ENCODE data around the gene TULP4. TPM values are rescaled to one million over a fixed set of nuclear protein-coding genes. Genes with fewer than 3 reads are reported as not detected.

The TULP4 gene
- total RNA-seq, 1 experiment from 2014 or later = 52.8 TPM

GRCh38 chr6:158531970-158532369 lies 219.7 kb downstream of the TULP4 start (continued):
- TF ChIP-seq ARID4B (CRISPR knock-in tag; IDR thresholded peaks at IDR 0.05; ENCODE audit: borderline replicate concordance) (no peak), ZNF317 (CRISPR knock-in tag; IDR thresholded peaks at IDR 0.05; ENCODE audit: borderline replicate concordance, low read depth) (no peak), ZNF138 (CRISPR knock-in tag; conservative IDR thresholded peaks at IDR 0.05) (no peak), KAT7 (CRISPR knock-in tag; IDR thresholded peaks at IDR 0.05; ENCODE audit: borderline replicate concordance) (no peak), NR1H2 (CRISPR knock-in tag; IDR thresholded peaks at IDR 0.05) (no peak), HMGA2 (CRISPR knock-in tag; IDR thresholded peaks at IDR 0.05) (no peak), ATF6 (CRISPR knock-in tag; IDR thresholded peaks at IDR 0.05) (no peak), SMAD4 (CRISPR knock-in tag; IDR thresholded peaks at IDR 0.05) (no peak), OVOL2 (CRISPR knock-in tag; IDR thresholded peaks at IDR 0.05; ENCODE audit: borderline replicate concordance) (no peak), USF2 (CRISPR knock-in tag; IDR thresholded peaks at IDR 0.05) (no peak), NFYB (CRISPR knock-in tag; conservative IDR thresholded peaks at IDR 0.05; ENCODE audit: low read depth) (no peak)
- TF ChIP-seq, protein P1, sequence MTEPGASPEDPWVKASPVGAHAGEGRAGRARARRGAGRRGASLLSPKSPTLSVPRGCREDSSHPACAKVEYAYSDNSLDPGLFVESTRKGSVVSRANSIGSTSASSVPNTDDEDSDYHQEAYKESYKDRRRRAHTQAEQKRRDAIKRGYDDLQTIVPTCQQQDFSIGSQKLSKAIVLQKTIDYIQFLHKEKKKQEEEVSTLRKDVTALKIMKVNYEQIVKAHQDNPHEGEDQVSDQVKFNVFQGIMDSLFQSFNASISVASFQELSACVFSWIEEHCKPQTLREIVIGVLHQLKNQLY (CRISPR knock-in tag; IDR thresholded peaks at IDR 0.05) = no peak

DNA sequence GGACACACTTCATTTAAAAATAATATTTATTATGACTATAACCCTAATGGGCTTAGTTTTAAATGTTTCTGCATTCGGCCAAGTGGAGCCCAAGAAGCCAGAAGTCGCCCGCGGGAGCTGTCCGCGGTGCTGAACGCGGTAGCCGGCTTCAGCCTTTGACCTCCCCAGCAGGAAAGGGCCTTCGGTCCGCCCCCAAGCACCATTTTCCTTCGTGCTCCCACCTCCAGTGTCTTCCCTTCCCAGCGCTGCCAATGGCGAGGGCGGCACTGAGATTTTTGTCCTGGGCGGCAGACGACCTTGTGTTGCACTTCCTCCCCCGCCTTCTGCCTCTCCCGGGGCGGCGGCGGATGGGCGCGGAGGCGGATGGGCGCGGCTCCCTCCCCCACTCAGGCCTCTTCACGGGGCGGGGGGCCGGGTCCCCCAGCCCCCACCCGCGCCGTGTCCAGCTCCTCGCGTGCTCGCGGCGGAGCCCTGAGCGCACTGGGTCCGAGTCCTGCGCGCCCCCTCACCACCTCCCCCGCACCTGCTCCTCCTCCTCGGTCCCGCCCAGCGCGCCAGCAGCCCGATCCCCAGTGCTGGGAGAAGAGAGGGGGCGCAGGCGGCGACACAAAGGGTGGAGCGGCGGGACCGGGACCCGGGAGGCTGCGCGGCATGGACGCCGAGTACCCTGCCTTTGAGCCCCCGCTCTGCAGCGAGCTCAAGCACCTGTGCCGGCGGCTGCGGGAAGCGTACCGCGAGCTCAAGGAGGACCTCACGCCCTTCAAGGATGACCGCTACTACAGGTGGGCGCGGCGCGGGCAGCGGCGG lies 224.0 kb downstream of the TULP4 start:
- H3K27ac Mint-ChIP-seq = no peak overlapping the region
- H3K27me3 Mint-ChIP-seq (ENCODE audit: low read depth) = peaks cover 15% of the 10 kb centered on the region
- POLR2A ChIA-PET = interaction anchor here (0.5 to 1.5 kb wide), 3 partner anchors 14 to 108 kb away, joined by 4 read pairs; partner anchors contain the start of gene DYNLT1
- no peaks in the 10 kb centered on the region for H3K36me3 Mint-ChIP-seq
- no peaks in the 10 kb centered on the region for H3K9me3 Mint-ChIP-seq
- DNase-seq (ENCODE audit: low spot score) = peak; percentile 87
- peaks cover 16% of the 10 kb centered on the region for H3K4me1 Mint-ChIP-seq
- CTCF ChIA-PET = interaction anchor here (0.7 to 2.8 kb wide), 9 partner anchors 9 to 331 kb away, joined by 3 to 28 read pairs (median 4); no protein-coding TSS in a partner anchor
- ATAC-seq = peak; percentile 57
- H3K4me3 Mint-ChIP-seq = peak overlapping the region; percentile 69
- TF ChIP-seq MAX (CRISPR knock-in tag; IDR thresholded peaks at IDR 0.05) (no peak), ZNF232 (CRISPR knock-in tag; IDR thresholded peaks at IDR 0.05) (peak; percentile 70; the same call in 1 of the 2 replicates), AFF4 (CRISPR knock-in tag; IDR thresholded peaks at IDR 0.05; ENCODE audit: borderline replicate concordance) (0 out of 2 replicates have a peak, but pooled peaks have one; percentile 42), ZNF671 (CRISPR knock-in tag; IDR thresholded peaks at IDR 0.05) (no peak), ELF4 (CRISPR knock-in tag; IDR thresholded peaks at IDR 0.05; ENCODE audit: low read depth) (0 out of 2 replicates have a peak, but pooled peaks have one; percentile 50), SOX15 (CRISPR knock-in tag; IDR thresholded peaks at IDR 0.05) (no peak), OVOL2 (CRISPR knock-in tag; IDR thresholded peaks at IDR 0.05; ENCODE audit: borderline replicate concordance) (no peak), FOXJ3 (CRISPR knock-in tag; IDR thresholded peaks at IDR 0.05; ENCODE audit: borderline replicate concordance) (no peak), NFYB (CRISPR knock-in tag; conservative IDR thresholded peaks at IDR 0.05; ENCODE audit: low read depth) (no peak), ZNF219 (CRISPR knock-in tag; IDR thresholded peaks at IDR 0.05; ENCODE audit: borderline replicate concordance) (peak; percentile 83; the same call in 1 of the 2 replicates), ZNF317 (CRISPR knock-in tag; IDR thresholded peaks at IDR 0.05; ENCODE audit: borderline replicate concordance, low read depth) (0 out of 2 replicates have a peak, but pooled peaks have one; percentile 46), ZNF423 (CRISPR knock-in tag; IDR thresholded peaks at IDR 0.05) (no peak), ZNF121 (CRISPR knock-in tag; IDR thresholded peaks at IDR 0.05) (no peak), MYBL2 (CRISPR knock-in tag; IDR thresholded peaks at IDR 0.05) (no peak; the same call in 1 of the 2 replicates)
